SK-N-SH (cell line): Measurements from ENCODE around the gene KRTAP8-1. TPM values are rescaled to one million over a fixed set of nuclear protein-coding genes. Genes with fewer than 3 reads are reported as not detected.

Source experiments
- CTCF ChIA-PET: fragments of 300-600, 350-600 bp; formaldehyde crosslinking; extraction: SDS; loops from one replicate; lab custom pipeline; 2021; lab: Yijun Ruan, JAX
- POLR2A ChIA-PET: fragments of 350-600 bp; sonication (Branson Sonifier 250); formaldehyde crosslinking; extraction: SDS; loops from one replicate; lab custom pipeline; 2020; ENCODE audit warnings: antibody characterized with exemption, inconsistent platforms; lab: Yijun Ruan, JAX
- DNase-seq: peaks from one replicate; pipeline ENCODE4 v3.0.0; 2012
- H2AFZ ChIP-seq: fragments of 200-600 bp; sonication (generic); 2 replicates; pipeline ENCODE4 v1.8.1; 2016; ENCODE audit warnings: antibody characterized with exemption, mild to moderate bottlenecking, low read depth
- H3F3A ChIP-seq: fragments of 200-600 bp; sonication (generic); replicated peaks from 2 replicates; pipeline ENCODE3; 2016; ENCODE audit warnings: antibody characterized with exemption, mild to moderate bottlenecking; ENCODE audit not compliant: insufficient read depth
- H3K27ac ChIP-seq, 2 experiments: fragments of 200-500 bp in 1 of 2; fragments of 200-600 bp in 1 of 2; sonication (Bioruptor generic) in 1 of 2; sonication (generic), shearing (Covaris generic) in 1 of 2; 2 replicates each; pipeline versions ENCODE4 v1.5.1 to v1.6.1; 2014 to 2016; ENCODE audit warnings: low read depth in 2 of 2, inconsistent platforms in 1 of 2, low read length in 1 of 2, mild to moderate bottlenecking in 1 of 2, mixed read lengths in 1 of 2
- H3K27me3 ChIP-seq: fragments of 200-600 bp; sonication (generic), shearing (Covaris generic); 2 replicates; pipeline ENCODE4 v1.6.1; 2016; ENCODE audit warnings: mixed run types; ENCODE audit not compliant: insufficient read depth
- H3K36me3 ChIP-seq, 2 experiments: fragments of 200-500 bp in 1 of 2; fragments of 200-600 bp in 1 of 2; sonication (Bioruptor generic) in 1 of 2; sonication (generic) in 1 of 2; replicated peaks in 1 of 2; 2 replicates each; pipeline versions ENCODE3 to v1.5.1; 2014 to 2016; ENCODE audit warnings: low read length in 1 of 2, mild to moderate bottlenecking in 1 of 2; ENCODE audit not compliant: insufficient read depth in 2 of 2, control insufficient read depth in 1 of 2
- H3K4me1 ChIP-seq, 2 experiments: fragments of 200-500 bp in 1 of 2; fragments of 200-600 bp in 1 of 2; sonication (Bioruptor generic) in 1 of 2; sonication (generic), shearing (Covaris generic) in 1 of 2; 2 replicates each; pipeline versions ENCODE4 v1.5.1 to v1.6.1; 2014 to 2016; ENCODE audit warnings: low read depth in 1 of 2, low read length in 1 of 2, mixed run types in 1 of 2; ENCODE audit not compliant: insufficient read depth in 2 of 2, control insufficient read depth in 1 of 2
- H3K4me2 ChIP-seq: fragments of 200-600 bp; sonication (generic), shearing (Covaris generic); 2 replicates; pipeline ENCODE4 v1.6.1; 2017; ENCODE audit warnings: mixed run types
- H3K4me3 ChIP-seq, 2 experiments: fragments of 200-500 bp in 1 of 2; fragments of 200-600 bp in 1 of 2; sonication (Bioruptor generic) in 1 of 2; sonication (generic), shearing (Covaris generic) in 1 of 2; 2 replicates each; pipeline versions ENCODE4 v1.5.1 to v1.8.1; 2014 to 2016; ENCODE audit warnings: low read depth in 2 of 2, inconsistent platforms in 1 of 2, low read length in 1 of 2, mild to moderate bottlenecking in 1 of 2, mixed read lengths in 1 of 2, moderate library complexity in 1 of 2
- H3K79me2 ChIP-seq: fragments of 200-600 bp; sonication (generic); 2 replicates; pipeline ENCODE4 v1.8.1; 2017; ENCODE audit warnings: mild to moderate bottlenecking; ENCODE audit not compliant: insufficient read depth
- H3K9ac ChIP-seq: fragments of 200-600 bp; sonication (generic); 2 replicates; pipeline ENCODE4 v1.6.1; 2017; ENCODE audit warnings: mixed run types
- H3K9me2 ChIP-seq: fragments of 200-600 bp; sonication (generic); 2 replicates; pipeline ENCODE4 v1.6.1; 2017; ENCODE audit warnings: mixed run types
- H3K9me3 ChIP-seq: fragments of 200-600 bp; sonication (generic); 2 replicates; pipeline ENCODE4 v1.6.1; 2017; ENCODE audit warnings: mixed run types, mild to moderate bottlenecking, moderate library complexity
- H4K20me1 ChIP-seq: fragments of 200-600 bp; sonication (generic); 2 replicates; pipeline ENCODE4 v1.6.1; 2017; ENCODE audit warnings: mild to moderate bottlenecking, mixed run types; ENCODE audit not compliant: insufficient read depth
- ELF1 ChIP-seq: IDR thresholded peaks from 2 replicates; pipeline ENCODE4 v1.4.0; 2012
- EP300 ChIP-seq, 2 experiments: IDR thresholded peaks; 2 replicates each; pipeline versions ENCODE4 v1.4.0 to v1.6.1; 2012; ENCODE audit warnings: borderline replicate concordance in 1 of 2, low read depth in 1 of 2, low read length in 1 of 2
- FOSL2 ChIP-seq: IDR thresholded peaks from 2 replicates; pipeline ENCODE4 v1.4.0; 2012; ENCODE audit warnings: low read depth, mild to moderate bottlenecking, moderate library complexity, borderline replicate concordance
- GATA2 ChIP-seq: sonication (generic); formaldehyde crosslinking; IDR thresholded peaks from 2 replicates; pipeline ENCODE4 v1.5.0; 2020; ENCODE audit warnings: mild to moderate bottlenecking, missing genetic modification reagents
- MXI1 ChIP-seq: IDR thresholded peaks from 2 replicates; pipeline ENCODE4 v1.6.1; 2012; ENCODE audit warnings: mild to moderate bottlenecking, low read depth, low read length, improper control_type of control experiment
- NRF1 ChIP-seq: IDR thresholded peaks from 2 replicates; pipeline ENCODE4 v1.6.1; 2012; ENCODE audit warnings: low read depth, mild to moderate bottlenecking, low read length
- RCOR1 ChIP-seq: fragments of 150-350 bp; IDR thresholded peaks from 2 replicates; pipeline ENCODE4 v1.6.1; 2017; ENCODE audit warnings: antibody characterized with exemption, low read length
- SIN3A ChIP-seq: IDR thresholded peaks from 2 replicates; pipeline ENCODE4 v1.6.1; 2012; ENCODE audit warnings: low read depth, mild to moderate bottlenecking, low read length, moderate library complexity, borderline replicate concordance
- TCF12 ChIP-seq: IDR thresholded peaks from 2 replicates; pipeline ENCODE4 v1.4.0; 2012
- WGBS: methylation state at CpG from one replicate; pipeline ENCODE4 v1.1.6; 2017; ENCODE audit warnings: low lambda C conversion rate; 5-methylcytosine and 5-hydroxymethylcytosine counted together
- polyA plus RNA-seq, 3 experiments: library from polyadenylated mRNA; depleted of rRNA; stranded (reverse); fragments of >200 nt; gene quantifications; 2 replicates each; pipeline ENCODE4 v1.2.3, GENCODE V29; 2012
- TF ChIP-seq, protein P1 (sequence below): fragments of 200-600 bp; sonication (generic); IDR thresholded peaks from 2 replicates; pipeline ENCODE4 v1.6.1; 2017; ENCODE audit warnings: antibody characterized with exemption, mild to moderate bottlenecking, moderate library complexity
- TF ChIP-seq, protein P2 (sequence below): IDR thresholded peaks from 2 replicates; pipeline ENCODE4 v1.4.0; 2012; ENCODE audit warnings: low read depth, borderline replicate concordance
- TF ChIP-seq, protein P3 (sequence below): IDR thresholded peaks from 2 replicates; pipeline ENCODE4; 2012
- TF ChIP-seq, protein P4 (sequence below): IDR thresholded peaks from 2 replicates; pipeline ENCODE4 v1.4.0; 2012; ENCODE audit warnings: low read depth
- TF ChIP-seq, protein P5 (sequence below): fragments of 150-350 bp; IDR thresholded peaks from 2 replicates; pipeline ENCODE4 v1.6.1; 2017; ENCODE audit warnings: antibody characterized with exemption, low read length, low read depth, borderline replicate concordance

KRTAP8-1 gene
- polyA plus RNA-seq, 1 of the 3 experiments (the other 2 are of a cell fraction) = not detected

DNA sequence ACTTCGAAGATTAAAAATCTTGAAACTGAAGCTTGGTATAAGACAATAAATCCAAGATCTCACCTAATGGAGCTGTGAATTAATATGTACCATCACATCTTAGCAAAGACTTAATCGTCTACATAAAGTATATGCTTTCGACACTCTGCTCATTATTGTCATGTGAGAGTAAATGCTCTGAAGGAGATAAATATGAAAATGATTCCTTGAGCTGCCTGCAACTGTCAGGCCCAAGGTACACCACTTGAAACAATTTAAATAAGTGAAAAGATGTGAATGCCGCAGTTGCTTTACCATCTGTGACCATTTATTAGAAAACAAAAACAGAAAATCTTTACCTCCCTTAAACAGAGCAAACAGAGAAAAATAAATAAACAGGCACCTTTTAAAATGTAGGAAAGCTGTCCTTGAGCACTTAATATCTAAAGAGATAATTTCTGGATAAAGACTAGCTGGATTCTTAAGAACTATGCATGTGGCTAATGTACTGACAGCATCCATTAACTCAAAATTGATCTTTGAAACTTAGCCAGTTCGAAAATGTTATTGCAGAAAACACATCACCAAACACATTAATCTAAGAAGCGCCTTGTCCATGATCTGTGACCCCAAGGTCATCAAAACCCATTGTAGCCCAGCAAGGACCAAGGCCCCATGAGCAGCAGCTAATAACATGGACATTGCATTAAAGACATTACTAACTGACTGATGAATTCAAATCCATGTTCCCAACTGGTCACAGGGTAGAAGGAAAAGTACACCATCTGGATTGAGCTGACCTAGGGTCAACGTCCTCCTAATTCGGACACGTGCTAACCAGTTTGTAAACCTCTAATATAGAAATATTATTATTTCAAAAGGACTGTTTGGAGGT, 34.8 kb upstream of the KRTAP8-1 start:
- no peaks in the 10 kb centered on the region for H3K4me1 ChIP-seq
- H3K9me3 ChIP-seq = no peaks in the 10 kb centered on the region
- no peak overlapping the region for H3K4me2 ChIP-seq
- no peak overlapping the region for H3K27ac ChIP-seq
- POLR2A ChIA-PET = no interaction called here
- TF ChIP-seq, protein P1, sequence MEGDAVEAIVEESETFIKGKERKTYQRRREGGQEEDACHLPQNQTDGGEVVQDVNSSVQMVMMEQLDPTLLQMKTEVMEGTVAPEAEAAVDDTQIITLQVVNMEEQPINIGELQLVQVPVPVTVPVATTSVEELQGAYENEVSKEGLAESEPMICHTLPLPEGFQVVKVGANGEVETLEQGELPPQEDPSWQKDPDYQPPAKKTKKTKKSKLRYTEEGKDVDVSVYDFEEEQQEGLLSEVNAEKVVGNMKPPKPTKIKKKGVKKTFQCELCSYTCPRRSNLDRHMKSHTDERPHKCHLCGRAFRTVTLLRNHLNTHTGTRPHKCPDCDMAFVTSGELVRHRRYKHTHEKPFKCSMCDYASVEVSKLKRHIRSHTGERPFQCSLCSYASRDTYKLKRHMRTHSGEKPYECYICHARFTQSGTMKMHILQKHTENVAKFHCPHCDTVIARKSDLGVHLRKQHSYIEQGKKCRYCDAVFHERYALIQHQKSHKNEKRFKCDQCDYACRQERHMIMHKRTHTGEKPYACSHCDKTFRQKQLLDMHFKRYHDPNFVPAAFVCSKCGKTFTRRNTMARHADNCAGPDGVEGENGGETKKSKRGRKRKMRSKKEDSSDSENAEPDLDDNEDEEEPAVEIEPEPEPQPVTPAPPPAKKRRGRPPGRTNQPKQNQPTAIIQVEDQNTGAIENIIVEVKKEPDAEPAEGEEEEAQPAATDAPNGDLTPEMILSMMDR = no peak
- TF ChIP-seq, protein P2, sequence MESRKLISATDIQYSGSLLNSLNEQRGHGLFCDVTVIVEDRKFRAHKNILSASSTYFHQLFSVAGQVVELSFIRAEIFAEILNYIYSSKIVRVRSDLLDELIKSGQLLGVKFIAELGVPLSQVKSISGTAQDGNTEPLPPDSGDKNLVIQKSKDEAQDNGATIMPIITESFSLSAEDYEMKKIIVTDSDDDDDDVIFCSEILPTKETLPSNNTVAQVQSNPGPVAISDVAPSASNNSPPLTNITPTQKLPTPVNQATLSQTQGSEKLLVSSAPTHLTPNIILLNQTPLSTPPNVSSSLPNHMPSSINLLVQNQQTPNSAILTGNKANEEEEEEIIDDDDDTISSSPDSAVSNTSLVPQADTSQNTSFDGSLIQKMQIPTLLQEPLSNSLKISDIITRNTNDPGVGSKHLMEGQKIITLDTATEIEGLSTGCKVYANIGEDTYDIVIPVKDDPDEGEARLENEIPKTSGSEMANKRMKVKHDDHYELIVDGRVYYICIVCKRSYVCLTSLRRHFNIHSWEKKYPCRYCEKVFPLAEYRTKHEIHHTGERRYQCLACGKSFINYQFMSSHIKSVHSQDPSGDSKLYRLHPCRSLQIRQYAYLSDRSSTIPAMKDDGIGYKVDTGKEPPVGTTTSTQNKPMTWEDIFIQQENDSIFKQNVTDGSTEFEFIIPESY = no peak
- no peak for TF ChIP-seq MXI1
- no peak for TF ChIP-seq FOSL2
- no peak for TF ChIP-seq ELF1
- TF ChIP-seq NRF1 = no peak
- TF ChIP-seq, protein P3, sequence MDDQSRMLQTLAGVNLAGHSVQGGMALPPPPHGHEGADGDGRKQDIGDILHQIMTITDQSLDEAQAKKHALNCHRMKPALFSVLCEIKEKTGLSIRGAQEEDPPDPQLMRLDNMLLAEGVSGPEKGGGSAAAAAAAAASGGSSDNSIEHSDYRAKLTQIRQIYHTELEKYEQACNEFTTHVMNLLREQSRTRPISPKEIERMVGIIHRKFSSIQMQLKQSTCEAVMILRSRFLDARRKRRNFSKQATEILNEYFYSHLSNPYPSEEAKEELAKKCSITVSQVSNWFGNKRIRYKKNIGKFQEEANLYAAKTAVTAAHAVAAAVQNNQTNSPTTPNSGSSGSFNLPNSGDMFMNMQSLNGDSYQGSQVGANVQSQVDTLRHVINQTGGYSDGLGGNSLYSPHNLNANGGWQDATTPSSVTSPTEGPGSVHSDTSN = no peak
- no peak for TF ChIP-seq TCF12
- no peak for TF ChIP-seq GATA2 (CRISPR knock-in tag)
- TF ChIP-seq, protein P4, sequence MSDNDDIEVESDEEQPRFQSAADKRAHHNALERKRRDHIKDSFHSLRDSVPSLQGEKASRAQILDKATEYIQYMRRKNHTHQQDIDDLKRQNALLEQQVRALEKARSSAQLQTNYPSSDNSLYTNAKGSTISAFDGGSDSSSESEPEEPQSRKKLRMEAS = no peak
- no peak for TF ChIP-seq RCOR1
- no peak for TF ChIP-seq EP300 (IDR thresholded peaks at IDR 0.05; ENCODE audit: borderline replicate concordance in 1 of 2, low read depth in 1 of 2, low read length in 1 of 2)
- no peak for TF ChIP-seq SIN3A
- TF ChIP-seq, protein P5, sequence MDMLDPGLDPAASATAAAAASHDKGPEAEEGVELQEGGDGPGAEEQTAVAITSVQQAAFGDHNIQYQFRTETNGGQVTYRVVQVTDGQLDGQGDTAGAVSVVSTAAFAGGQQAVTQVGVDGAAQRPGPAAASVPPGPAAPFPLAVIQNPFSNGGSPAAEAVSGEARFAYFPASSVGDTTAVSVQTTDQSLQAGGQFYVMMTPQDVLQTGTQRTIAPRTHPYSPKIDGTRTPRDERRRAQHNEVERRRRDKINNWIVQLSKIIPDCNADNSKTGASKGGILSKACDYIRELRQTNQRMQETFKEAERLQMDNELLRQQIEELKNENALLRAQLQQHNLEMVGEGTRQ = no peak
- TF ChIP-seq, all 33 proteins: peak for 0
- H3K36me3 ChIP-seq = no peaks in the 10 kb centered on the region
- H3K4me3 ChIP-seq = no peak overlapping the region
- DNase-seq = no peak
- H2AFZ ChIP-seq = no peak overlapping the region
- WGBS = under 1% methylated on average over 9 of the region's 9 CpGs
- H3K9ac ChIP-seq = no peak overlapping the region
- no peaks in the 10 kb centered on the region for H3K9me2 ChIP-seq
- no peaks in the 10 kb centered on the region for H3K79me2 ChIP-seq
- CTCF ChIA-PET = interaction anchor here (0.9 kb wide), 1 partner anchor 9 kb away, joined by 3 read pairs; no protein-coding TSS in a partner anchor
- H3K27me3 ChIP-seq = no peaks in the 10 kb centered on the region
- no peaks in the 10 kb centered on the region for H4K20me1 ChIP-seq
- H3F3A ChIP-seq = no peaks in the 10 kb centered on the region
